Inflammatory macrophage (primary cell): ENCODE measurements around the gene PALM.
A peak's percentile ranks its signal among the peaks of the same experiment; 100 is the strongest.
"Not testable (repeated sequence)": the region's sequence is repeated elsewhere in the genome, so short reads cannot be mapped to it uniquely, and the experiment has no call there.

Experiments used
- DNase-seq, 2 donors: peaks; one replicate each; pipeline ENCODE4 v3.0.0-alpha.2; 2020 to 2022

The PALM gene

GRCh38 chr19:704447-704741, 4.3 kb upstream of the PALM start:
- DNase-seq, result no peak

GRCh38 chr19:709196-709964, 645 bp downstream of the PALM start:
- DNase-seq, result no peak

- no peak for DNase-seq
These were observed 1.3 kb downstream of the PALM start for GRCh38 chr19:709965-710571.

- DNase-seq, result no peak
These were observed 2.0 kb downstream of the PALM start for GRCh38 chr19:710767-711166.

GRCh38 chr19:711254-711653, 2.5 kb downstream of the PALM start:
- no peak for DNase-seq

- DNase-seq, result no peak
These were observed 6.6 kb downstream of the PALM start for GRCh38 chr19:715347-715746.

- DNase-seq, result no peak
These were observed 9.7 kb downstream of the PALM start for GRCh38 chr19:718251-718951.

GRCh38 chr19:718991-719512, 10.3 kb downstream of the PALM start:
- DNase-seq, result peak in 1 of 2 donors; percentile 45

GRCh38 chr19:719636-720344, 11.1 kb downstream of the PALM start:
- DNase-seq, result no peak

- no peak for DNase-seq
These were observed 11.8 kb downstream of the PALM start for GRCh38 chr19:720345-721160.

- DNase-seq, result no peak
These were observed 13.9 kb downstream of the PALM start for GRCh38 chr19:722553-723101.

GRCh38 chr19:723247-723646, 14.5 kb downstream of the PALM start:
- no peak for DNase-seq

- no peak for DNase-seq
These were observed 15.0 kb downstream of the PALM start for GRCh38 chr19:723714-724113.

GRCh38 chr19:725461-726089, 16.8 kb downstream of the PALM start:
- DNase-seq, result no peak

- DNase-seq, result no peak
These were observed 18.5 kb downstream of the PALM start for GRCh38 chr19:726993-727956.

GRCh38 chr19:728011-728410, 19.3 kb downstream of the PALM start:
- no peak for DNase-seq

- not testable (repeated sequence) for DNase-seq
These were observed 20.8 kb downstream of the PALM start for GRCh38 chr19:729564-729963.

- DNase-seq, result no peak
These were observed 21.4 kb downstream of the PALM start for GRCh38 chr19:729965-730668.

GRCh38 chr19:731000-731399, 22.3 kb downstream of the PALM start:
- DNase-seq, result no peak
